ENCODE measurements around the gene SLFN12L. TPM values are rescaled to one million over a fixed set of nuclear protein-coding genes. Genes with fewer than 3 reads are reported as not detected.
"Not testable (repeated sequence)": the region's sequence is repeated elsewhere in the genome, so short reads cannot be mapped to it uniquely, and the experiment has no call there.

The SLFN12L gene
- polyA plus RNA-seq, 3 donors from 2014 or later: 14.8 to 28.8 (median 27.4) TPM

DNA sequence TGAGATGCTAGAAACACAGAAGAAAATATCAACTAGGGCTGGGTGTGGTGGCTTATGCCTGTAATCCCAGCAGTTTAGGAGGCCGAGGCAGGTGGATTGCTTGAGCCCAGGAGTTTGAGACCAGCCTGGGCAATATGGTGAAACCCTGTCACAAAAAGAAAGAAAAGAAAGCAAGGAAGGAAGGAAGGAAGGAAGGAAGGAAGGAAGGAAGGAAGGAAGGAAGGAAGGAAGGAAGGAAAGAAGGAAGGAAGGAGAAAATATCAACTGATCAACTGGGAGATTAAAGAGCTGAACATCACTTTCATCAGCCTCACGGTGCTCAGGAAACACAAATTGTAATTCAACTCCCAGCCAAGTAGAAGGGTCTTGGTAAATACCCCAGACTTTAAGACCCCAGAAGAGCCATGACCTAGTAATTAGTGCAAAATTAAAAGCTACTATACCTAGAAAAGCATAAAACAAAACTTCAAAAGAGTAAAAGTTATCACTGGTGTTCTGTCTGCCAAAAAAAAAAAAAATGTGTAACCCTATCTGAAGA, 61.1 kb downstream of the SLFN12L start:
- Mint-ChIP-seq H3K4me3 (no peak overlapping the region), H3K9me3 (peaks cover 0 to 2% (median 0%) of the 10 kb centered on the region in 6 donors), H3K36me3 (peaks cover 50 to 79% (median 50%) of the 10 kb centered on the region in 3 donors), H3K4me1 (peaks cover 58 to 85% of the 10 kb centered on the region in 2 donors), H3K27me3 (ENCODE audit: low read depth in 3 of 3) (peaks cover 0 to 2% (median 0%) of the 10 kb centered on the region in 3 donors), H3K27ac (peak overlapping the region; percentile 71 to 93 (median 90))
- DNase-seq: no peak

- Mint-ChIP-seq H3K4me1 (peaks cover 63 to 78% of the 10 kb centered on the region in 2 donors), H3K9me3 (peaks cover 0 to 2% (median 0%) of the 10 kb centered on the region in 6 donors), H3K4me3 (peak overlapping the region; percentile 72 to 83 (median 77)), H3K27me3 (ENCODE audit: low read depth in 3 of 3) (peaks cover 3 to 9% (median 4%) of the 10 kb centered on the region in 3 donors), H3K27ac (peak overlapping the region; percentile 86 to 99 (median 91)), H3K36me3 (peaks cover 15 to 32% (median 32%) of the 10 kb centered on the region in 3 donors)
- DNase-seq: no peak
Measured at GRCh38 chr17:35468475-35468874, 69.0 kb downstream of the SLFN12L start.

- peak; percentile 73 to 81 (median 77) for DNase-seq
- Mint-ChIP-seq H3K4me1 (peaks cover 58 to 78% of the 10 kb centered on the region in 2 donors), H3K27ac (peak overlapping the region; percentile 86 to 99 (median 91)), H3K4me3 (peak overlapping the region; percentile 72 to 83 (median 77)), H3K27me3 (ENCODE audit: low read depth in 3 of 3) (peaks cover 3 to 9% (median 4%) of the 10 kb centered on the region in 3 donors), H3K9me3 (peaks cover 0 to 2% (median 0%) of the 10 kb centered on the region in 6 donors), H3K36me3 (peaks cover 13 to 32% (median 27%) of the 10 kb centered on the region in 3 donors)
Measured at GRCh38 chr17:35467824-35468223, 69.7 kb downstream of the SLFN12L start.

- Mint-ChIP-seq H3K9me3 (peaks cover 0 to 6% (median 0%) of the 10 kb centered on the region in 6 donors), H3K36me3 (peaks cover 7 to 27% (median 17%) of the 10 kb centered on the region in 3 donors)
Measured at GRCh38 chr17:35460354-35460851, 77.1 kb downstream of the SLFN12L start.

DNA sequence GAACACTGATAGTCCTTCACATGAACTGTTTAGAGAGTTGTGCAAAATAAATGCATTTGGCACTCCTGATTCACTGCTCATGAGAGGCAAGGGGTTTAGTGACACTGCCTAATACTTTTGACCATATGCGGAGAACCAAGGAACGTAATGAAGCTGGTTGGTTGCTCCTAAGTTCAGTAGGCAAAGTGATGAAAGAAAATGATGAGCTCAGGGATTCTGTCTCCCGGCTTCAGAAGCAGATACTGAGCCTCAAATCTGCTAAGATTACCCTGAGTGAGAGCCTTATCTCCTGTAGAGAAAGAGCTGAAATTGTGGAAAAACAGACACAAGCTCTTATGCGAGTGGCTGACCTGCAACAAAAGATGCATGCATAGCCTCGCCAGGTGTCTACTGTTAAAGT, 83.4 kb downstream of the SLFN12L start:
- Mint-ChIP-seq H3K4me1 (peaks cover 11 to 29% of the 10 kb centered on the region in 2 donors), H3K27ac (peak overlapping the region in 3 of 6 donors; percentile 16 to 42 (median 29)), H3K27me3 (ENCODE audit: low read depth in 3 of 3) (peaks cover 5 to 14% (median 9%) of the 10 kb centered on the region in 3 donors), H3K36me3 (peaks cover 0 to 16% (median 14%) of the 10 kb centered on the region in 3 donors)
- not testable (repeated sequence) for H3K9me3 Mint-ChIP-seq, DNase-seq, H3K4me3 Mint-ChIP-seq

More at GRCh38 chr17:35460354-35460851, 77.1 kb downstream of the SLFN12L start:
- peaks cover 20 to 52% of the 10 kb centered on the region in 2 donors for H3K4me1 Mint-ChIP-seq
- peaks cover 4 to 7% (median 5%) of the 10 kb centered on the region in 3 donors for H3K27me3 Mint-ChIP-seq (ENCODE audit: low read depth in 3 of 3)
- peak overlapping the region; percentile 87 to 100 (median 96) for H3K27ac Mint-ChIP-seq
- H3K4me3 Mint-ChIP-seq: peak overlapping the region; percentile 82 to 93 (median 85)
- DNase-seq: peak; percentile 84 to 90 (median 88)

- Mint-ChIP-seq H3K4me3 (no peak overlapping the region), H3K36me3 (peaks cover 0 to 9% (median 7%) of the 10 kb centered on the region in 3 donors), H3K27ac (peak overlapping the region in 4 of 6 donors; percentile 5 to 72 (median 28)), H3K27me3 (ENCODE audit: low read depth in 3 of 3) (peaks cover 9 to 19% (median 17%) of the 10 kb centered on the region in 3 donors), H3K4me1 (peaks cover 14 to 23% of the 10 kb centered on the region in 2 donors), H3K9me3 (peaks cover 0 to 5% (median 0%) of the 10 kb centered on the region in 6 donors)
- no peak for DNase-seq
Measured at GRCh38 chr17:35453171-35453570, 84.3 kb downstream of the SLFN12L start.

DNA sequence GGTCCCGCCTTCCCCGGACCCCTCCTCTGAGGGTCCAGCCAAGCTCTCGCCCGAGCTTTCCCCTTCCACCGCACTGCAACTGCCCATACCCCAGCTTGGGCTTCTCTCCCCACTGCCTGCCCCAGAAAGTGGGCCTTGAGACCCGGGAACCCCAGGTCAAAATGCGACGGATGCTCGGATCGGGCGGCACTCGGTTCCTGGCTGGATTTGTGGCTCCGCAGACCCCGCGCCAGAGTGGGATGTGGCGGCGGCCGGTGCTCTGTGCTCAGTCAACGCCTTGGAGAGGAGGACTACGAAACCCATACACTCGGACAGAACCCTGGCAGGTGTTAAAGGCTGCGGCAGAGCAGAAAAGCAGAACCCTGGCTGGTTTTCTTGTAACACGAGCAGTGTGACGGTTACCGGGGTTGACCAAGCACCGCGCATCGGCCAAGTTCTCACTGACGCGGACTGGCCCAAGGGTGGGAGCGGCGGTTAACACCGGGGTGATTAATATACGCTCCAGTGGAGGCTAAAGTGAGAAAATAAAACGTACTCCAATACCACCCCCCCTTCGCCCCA, 88.0 kb downstream of the SLFN12L start:
- peaks cover 11 to 22% (median 22%) of the 10 kb centered on the region in 3 donors for H3K27me3 Mint-ChIP-seq (ENCODE audit: low read depth in 3 of 3)
- peak overlapping the region; percentile 96 to 98 (median 96) for H3K4me3 Mint-ChIP-seq
- peak overlapping the region; percentile 96 to 100 (median 99) for H3K27ac Mint-ChIP-seq
- peak; percentile 82 to 85 (median 84) for DNase-seq
- H3K9me3 Mint-ChIP-seq: no peaks in the 10 kb centered on the region
- peaks cover 27 to 45% of the 10 kb centered on the region in 2 donors for H3K4me1 Mint-ChIP-seq
- H3K36me3 Mint-ChIP-seq: peaks cover 7 to 9% (median 8%) of the 10 kb centered on the region in 3 donors

DNA sequence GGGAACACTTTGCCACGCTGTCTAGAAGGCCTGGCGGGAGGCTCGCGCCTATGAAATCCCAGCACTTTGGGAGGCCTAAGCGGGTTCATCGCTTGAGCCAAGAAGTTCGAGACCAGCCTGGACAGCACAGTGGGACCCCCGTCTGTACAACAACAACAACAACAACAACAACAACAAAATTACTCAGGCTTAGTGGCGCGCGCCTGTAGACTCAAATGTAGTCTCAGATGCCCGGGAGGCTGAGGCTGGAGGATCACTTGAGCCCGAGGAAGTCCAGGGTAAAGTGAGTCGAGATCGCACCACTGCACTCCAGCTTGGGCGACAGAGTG, 88.6 kb downstream of the SLFN12L start:
- no peak for DNase-seq
- H3K27me3 Mint-ChIP-seq (ENCODE audit: low read depth in 3 of 3): peaks cover 11 to 22% (median 22%) of the 10 kb centered on the region in 3 donors
- peak overlapping the region; percentile 96 to 100 (median 99) for H3K27ac Mint-ChIP-seq
- H3K4me1 Mint-ChIP-seq: peaks cover 27 to 51% of the 10 kb centered on the region in 2 donors
- peaks cover 9 to 13% (median 10%) of the 10 kb centered on the region in 3 donors for H3K36me3 Mint-ChIP-seq
- H3K4me3 Mint-ChIP-seq: peak overlapping the region; percentile 96 to 98 (median 96)
- no peaks in the 10 kb centered on the region for H3K9me3 Mint-ChIP-seq

- peaks cover 27 to 54% of the 10 kb centered on the region in 2 donors for H3K4me1 Mint-ChIP-seq
- H3K27ac Mint-ChIP-seq: peak within 1 kb of the TSS; percentile 96 to 100 (median 99)
- H3K27me3 Mint-ChIP-seq (ENCODE audit: low read depth in 3 of 3): peaks cover 11 to 22% (median 22%) of the 10 kb centered on the region in 3 donors
- H3K36me3 Mint-ChIP-seq: peaks cover 11 to 17% (median 15%) of the 10 kb centered on the region in 3 donors
- H3K4me3 Mint-ChIP-seq: peak within 1 kb of the TSS; percentile 96 to 98 (median 96)
- H3K9me3 Mint-ChIP-seq: no peaks in the 10 kb centered on the region
- DNase-seq: peak; percentile 91
Measured at GRCh38 chr17:35448214-35448898, 89.1 kb downstream of the SLFN12L start, which contains the start of gene SLFN13. SLFN13 (minus strand) TSS chr17:35448766; CDS start chr17:35445680, 3,086 bp downstream.

- H3K27ac Mint-ChIP-seq: peak overlapping the region; percentile 96 to 100 (median 99)
- peaks cover 11 to 22% (median 22%) of the 10 kb centered on the region in 3 donors for H3K27me3 Mint-ChIP-seq (ENCODE audit: low read depth in 3 of 3)
- H3K4me1 Mint-ChIP-seq: peaks cover 27 to 54% of the 10 kb centered on the region in 2 donors
- DNase-seq: no peak
- no peaks in the 10 kb centered on the region for H3K9me3 Mint-ChIP-seq
- peaks cover 11 to 20% (median 17%) of the 10 kb centered on the region in 3 donors for H3K36me3 Mint-ChIP-seq
- peak overlapping the region; percentile 96 to 98 (median 96) for H3K4me3 Mint-ChIP-seq
Measured at GRCh38 chr17:35447499-35447898, 90.0 kb downstream of the SLFN12L start.

DNA sequence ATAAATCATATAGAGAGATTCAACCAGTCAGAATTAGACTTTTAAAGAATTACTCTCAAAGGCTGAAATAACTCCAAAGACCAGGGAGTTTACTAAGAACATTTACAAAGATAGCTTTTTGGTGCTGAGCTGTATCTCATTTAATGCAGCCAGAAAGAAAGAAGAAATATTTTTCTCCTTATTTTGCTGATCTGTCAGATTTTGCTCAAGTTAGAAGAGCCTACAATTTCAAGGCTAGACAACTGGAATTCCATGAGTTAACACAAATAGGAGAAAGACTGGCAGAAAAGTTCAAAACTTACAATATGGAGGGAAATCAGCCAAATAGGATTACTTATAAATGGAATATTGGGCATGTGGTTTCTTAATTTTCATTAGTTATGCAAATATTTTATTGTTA, 99.0 kb downstream of the SLFN12L start:
- no peak for DNase-seq
- no peak overlapping the region for H3K4me3 Mint-ChIP-seq
- H3K27ac Mint-ChIP-seq: no peak overlapping the region
- peaks cover 3 to 10% (median 7%) of the 10 kb centered on the region in 3 donors for H3K36me3 Mint-ChIP-seq
- H3K27me3 Mint-ChIP-seq (ENCODE audit: low read depth in 3 of 3): peaks cover 0 to 5% (median 1%) of the 10 kb centered on the region in 3 donors
- no peaks in the 10 kb centered on the region for H3K9me3 Mint-ChIP-seq
- H3K4me1 Mint-ChIP-seq: peaks cover 17 to 41% of the 10 kb centered on the region in 2 donors

GRCh38 chr17:35433075-35433894, 104.2 kb downstream of the SLFN12L start:
- H3K27me3 Mint-ChIP-seq (ENCODE audit: low read depth in 3 of 3): peaks cover 3 to 8% (median 7%) of the 10 kb centered on the region in 3 donors

More at GRCh38 chr17:35433075-35433894, 104.2 kb downstream of the SLFN12L start:
- Mint-ChIP-seq H3K4me3 (peak overlapping the region; percentile 96 to 100 (median 98)), H3K27ac (peak overlapping the region; percentile 94 to 99 (median 96)), H3K36me3 (peaks cover 0 to 4% (median 0%) of the 10 kb centered on the region in 3 donors), H3K9me3 (no peaks in the 10 kb centered on the region), H3K4me1 (peaks cover 57 to 67% of the 10 kb centered on the region in 2 donors)
- peak; percentile 33 to 46 (median 37) for DNase-seq

All from immature natural killer cell (primary cell).